HT-29 (cell line): ENCODE measurements around the gene TMEM141. TPM values are rescaled to one million over a fixed set of nuclear protein-coding genes. Genes with fewer than 3 reads are reported as not detected.
A peak's percentile ranks its signal among the peaks of the same experiment; 100 is the strongest.
"Not testable (repeated sequence)": the region's sequence is repeated elsewhere in the genome, so short reads cannot be mapped to it uniquely, and the experiment has no call there.

ENCODE experiments used
- DNase-seq: peaks from one replicate; pipeline ENCODE4 v3.0.0-alpha.2; 2015; ENCODE audit warnings: low spot score
- total RNA-seq: library from RNA; depleted of rRNA; stranded (reverse); fragments of >200 nt; shearing (Covaris generic); gene quantifications from 2 replicates; pipeline ENCODE4 v1.2.3, GENCODE V29; 2014

Gene TMEM141
- total RNA-seq, 1 experiment from 2014 or later = 357 TPM

- not testable (repeated sequence) for DNase-seq
Observed at GRCh38 chr9:136755302-136756133, 35.6 kb upstream of the TMEM141 start.

- no peak for DNase-seq
Observed at GRCh38 chr9:136756134-136756438, 35.1 kb upstream of the TMEM141 start.

DNA sequence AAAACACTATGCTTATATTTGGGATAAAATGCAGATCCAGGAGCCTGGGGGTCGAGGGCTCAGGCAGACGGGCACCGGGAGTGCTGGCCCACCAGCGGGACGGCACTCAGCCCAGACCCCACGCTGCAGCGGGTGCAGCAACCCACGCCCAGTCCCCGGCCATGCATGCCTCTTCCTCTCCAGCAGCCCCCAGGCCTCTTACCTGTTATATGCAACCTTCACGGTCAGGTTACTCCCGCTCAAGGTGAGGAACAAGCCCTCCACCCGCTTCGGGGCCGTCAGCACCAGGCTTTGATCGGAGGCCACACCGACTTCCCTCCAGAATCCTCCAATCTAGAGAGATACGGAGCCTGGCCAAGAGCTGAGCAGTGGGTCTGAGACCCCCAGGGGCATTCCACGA, 34.3 kb upstream of the TMEM141 start:
- DNase-seq = no peak

GRCh38 chr9:136757328-136757727, 33.8 kb upstream of the TMEM141 start:
- no peak for DNase-seq

DNA sequence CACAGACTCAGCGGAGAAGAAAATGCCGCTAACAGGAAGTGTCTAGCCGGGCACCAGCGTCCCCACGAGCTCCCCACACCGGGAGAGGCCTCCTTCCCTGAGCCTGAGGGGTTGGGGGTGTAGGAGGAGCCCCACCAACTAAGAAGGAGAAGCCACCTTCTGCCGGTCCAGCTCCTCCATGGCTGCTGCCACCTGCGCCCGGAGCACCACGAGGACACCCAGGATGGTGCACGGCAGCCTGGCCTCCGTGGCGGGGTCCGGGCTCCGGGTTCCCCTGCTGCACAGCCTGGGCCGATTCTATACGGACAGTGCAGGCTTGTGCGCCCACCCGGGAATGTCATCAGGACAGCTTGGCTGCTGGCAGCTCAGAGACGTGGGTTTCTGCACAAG, 33.4 kb upstream of the TMEM141 start:
- DNase-seq = no peak

DNA sequence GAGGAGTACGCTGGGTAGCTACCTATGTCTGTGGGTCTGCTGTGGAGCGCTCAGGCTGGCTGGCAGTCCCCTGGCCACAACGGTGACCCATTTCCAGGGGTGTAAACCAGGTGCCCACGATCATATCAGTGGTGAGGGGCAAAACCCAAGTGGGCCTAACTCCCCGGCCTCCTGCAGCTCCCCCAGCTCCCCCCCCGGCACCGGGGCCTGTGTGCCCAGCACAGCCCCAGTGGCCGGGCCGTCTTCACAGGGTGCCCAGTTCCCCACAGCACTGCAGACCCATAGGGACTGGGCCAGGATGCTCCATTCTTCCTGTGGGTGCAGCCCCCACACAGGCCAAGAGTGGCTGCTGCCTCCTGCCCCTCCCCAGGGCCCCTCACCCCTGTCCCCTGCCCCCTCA, 32.1 kb upstream of the TMEM141 start:
- no peak for DNase-seq

GRCh38 chr9:136759436-136760325, 31.5 kb upstream of the TMEM141 start:
- no peak for DNase-seq

DNA sequence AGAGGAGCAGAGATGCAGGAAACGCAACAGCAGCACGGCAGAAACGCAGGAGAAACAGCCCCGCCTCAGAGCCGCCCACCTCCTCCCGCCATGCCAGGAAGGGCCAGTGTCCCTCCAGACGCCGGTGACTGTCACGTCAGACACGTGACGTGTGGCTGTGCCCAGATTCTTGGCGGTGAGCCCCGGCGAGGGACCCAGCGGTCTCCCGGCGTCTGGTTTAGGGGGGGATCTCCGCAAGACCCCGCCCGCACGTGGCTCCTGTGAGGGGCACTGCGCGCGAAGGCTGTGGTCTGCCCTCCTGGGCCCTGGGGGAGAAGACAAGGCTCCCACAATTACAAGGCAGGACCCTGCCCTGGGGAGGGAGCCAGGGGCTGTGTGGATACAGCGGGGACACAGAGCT, 30.7 kb upstream of the TMEM141 start:
- no peak for DNase-seq

GRCh38 chr9:136760834-136761544, 30.2 kb upstream of the TMEM141 start:
- DNase-seq = peak; percentile 81

DNA sequence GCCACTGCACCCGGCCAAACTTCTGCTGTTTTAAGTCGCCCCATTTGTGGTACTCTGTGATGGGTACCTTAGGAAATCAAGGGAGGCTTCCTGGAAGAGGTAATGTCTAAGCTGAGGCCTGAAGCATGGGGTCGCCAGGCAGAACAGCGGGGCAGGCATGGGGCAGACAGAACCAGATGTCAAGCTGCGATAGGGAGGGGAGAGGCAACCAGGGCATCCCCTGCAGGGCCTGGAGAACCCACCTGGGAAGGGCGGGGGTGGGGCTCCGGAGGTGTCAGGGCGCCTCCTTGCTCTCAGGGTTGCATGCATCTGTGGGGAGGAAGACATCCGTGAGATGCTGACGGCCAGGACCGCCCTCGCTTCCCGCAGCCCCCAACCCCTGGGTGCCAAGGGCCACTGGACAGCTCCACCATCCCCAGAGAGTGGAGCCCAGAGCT, 29.6 kb upstream of the TMEM141 start:
- no peak for DNase-seq

DNA sequence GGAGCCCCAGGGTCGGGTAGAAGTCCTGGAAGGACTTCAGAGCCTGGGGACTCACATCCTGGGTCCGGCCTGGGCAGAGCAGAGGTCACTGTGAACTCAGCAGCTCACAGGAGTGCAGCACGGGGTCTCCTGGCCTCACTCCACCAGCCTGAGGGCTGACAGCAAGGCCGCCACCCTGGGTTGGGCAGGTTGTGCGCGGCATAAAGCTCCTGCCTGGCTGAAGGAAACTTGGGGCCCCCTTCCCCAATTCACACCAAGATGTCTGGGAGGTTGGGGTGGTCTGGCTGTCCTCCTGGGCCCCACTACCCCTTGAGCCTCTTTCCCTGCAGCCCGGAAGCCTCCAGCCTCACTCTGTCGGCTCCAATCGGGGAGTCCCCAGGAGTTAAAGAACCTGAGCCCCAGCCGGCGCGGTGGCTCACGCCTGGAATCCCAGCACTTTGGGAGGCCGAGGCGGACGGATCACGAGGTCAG, 28.9 kb upstream of the TMEM141 start:
- no peak for DNase-seq

- peak; percentile 74 for DNase-seq
Observed at GRCh38 chr9:136762915-136763648, 28.1 kb upstream of the TMEM141 start.

DNA sequence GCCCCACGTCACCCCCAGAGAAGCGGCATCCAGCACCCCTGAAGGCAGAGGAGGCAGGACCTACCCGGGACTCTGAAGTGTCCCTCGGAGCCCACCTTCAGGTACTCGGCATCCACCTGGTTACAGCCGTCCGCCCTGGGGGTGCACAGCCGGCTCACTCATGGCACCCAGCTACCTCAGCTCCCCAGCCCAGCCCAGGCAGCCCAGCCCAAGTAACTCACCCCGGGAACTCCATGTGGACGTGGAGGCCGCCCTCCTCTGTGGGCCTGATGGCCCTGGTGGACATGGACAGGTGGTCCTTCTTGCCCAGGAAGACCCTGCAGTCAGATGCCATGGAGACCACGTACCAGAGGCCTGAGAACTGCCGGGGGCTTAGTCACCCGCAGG, 27.5 kb upstream of the TMEM141 start:
- DNase-seq = no peak

DNA sequence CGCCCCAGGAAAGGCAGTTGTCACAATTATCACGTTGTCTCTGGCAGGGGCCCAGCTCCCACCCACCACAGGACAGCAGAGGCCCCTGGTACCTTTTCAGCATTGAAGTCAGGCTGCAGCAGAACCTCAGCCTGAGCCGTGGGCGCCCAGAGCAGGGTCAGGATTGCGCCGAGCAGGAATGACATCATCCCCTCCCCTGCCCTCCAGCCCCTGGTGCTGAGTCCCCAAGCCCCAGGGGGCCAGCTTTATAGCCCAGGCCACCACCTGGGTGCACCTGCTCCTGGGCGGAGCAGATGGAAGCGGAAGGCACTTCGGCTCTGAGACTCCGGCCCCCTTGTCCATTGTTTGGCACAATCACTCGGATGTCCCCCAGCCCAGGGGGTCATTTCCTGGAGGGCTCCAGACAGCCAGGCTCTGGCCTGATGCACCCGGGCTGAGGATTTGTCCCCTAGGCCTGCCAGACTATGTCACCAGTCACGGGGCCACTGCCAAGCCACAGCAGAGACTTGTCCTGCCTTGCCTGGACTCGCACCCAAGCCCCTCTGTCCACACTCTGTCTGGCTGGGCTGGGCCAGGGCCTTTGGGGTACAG, 26.7 kb upstream of the TMEM141 start, which contains the start of gene LCN15:
Gene LCN15 (minus strand): TSS at position 218 of the 591 bp plus-strand sequence. CDS start 30 bp downstream, at position 188.
- no peak for DNase-seq

DNA sequence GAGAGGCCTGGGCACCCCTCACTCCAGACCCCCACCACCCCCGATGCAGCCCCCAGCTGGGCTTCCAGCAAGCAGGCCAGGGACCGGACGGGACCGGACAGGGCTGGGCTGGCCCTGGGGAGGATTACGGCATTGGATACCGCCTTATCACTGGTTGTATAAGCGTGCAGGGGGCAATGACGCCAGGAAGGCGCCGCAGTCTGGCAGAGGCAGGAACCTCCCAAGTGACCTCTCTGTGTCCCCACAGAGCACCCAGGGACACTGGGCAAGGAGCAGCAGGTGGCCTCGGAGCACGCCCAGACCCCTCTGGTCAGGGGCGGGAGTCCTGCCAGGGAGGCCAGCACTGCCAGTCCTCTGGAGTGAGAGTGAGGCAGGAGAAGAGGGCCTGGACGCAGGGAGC, 26.1 kb upstream of the TMEM141 start:
- DNase-seq = no peak

- not testable (repeated sequence) for DNase-seq
Observed at GRCh38 chr9:136765745-136766409, 25.3 kb upstream of the TMEM141 start.

- DNase-seq = peak; percentile 72
Observed at GRCh38 chr9:136766410-136767120, 24.6 kb upstream of the TMEM141 start.

DNA sequence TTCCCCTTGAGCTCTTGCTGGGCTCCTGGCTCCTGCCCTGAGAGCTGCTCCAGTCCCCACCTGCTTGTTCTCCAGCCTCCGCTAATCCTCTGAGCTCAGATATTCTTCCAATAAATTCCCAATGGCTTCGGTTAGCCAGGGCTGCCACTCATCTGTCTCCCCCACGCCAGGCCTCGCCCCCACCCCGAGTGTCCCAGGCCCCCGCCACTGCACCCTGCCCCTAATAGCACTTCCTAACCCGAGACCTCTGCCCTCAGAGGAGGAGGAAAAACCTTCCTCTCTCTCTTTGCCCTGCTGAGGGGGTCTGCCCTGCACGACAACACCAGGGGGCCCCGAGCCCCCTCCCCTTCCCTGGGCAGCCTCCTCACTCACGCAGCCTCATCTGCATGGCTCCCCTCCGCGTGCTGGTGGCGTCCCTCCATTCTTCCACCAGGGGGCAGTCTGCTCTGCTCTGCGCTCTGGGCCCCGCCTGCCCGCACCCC, 21.4 kb upstream of the TMEM141 start:
- peak; percentile 34 for DNase-seq

GRCh38 chr9:136771907-136772415, 19.2 kb upstream of the TMEM141 start:
- no peak for DNase-seq
